Ishikawa (cell line): ENCODE results near the gene ZFR.

Source experiments
- CEBPB ChIP-seq: IDR thresholded peaks from 2 replicates; pipeline ENCODE4 v1.6.1; 2012
- CREB1 ChIP-seq: IDR thresholded peaks from 2 replicates; pipeline ENCODE4 v1.6.1; 2012; ENCODE audit warnings: low read depth
- EP300 ChIP-seq: IDR thresholded peaks from 2 replicates; pipeline ENCODE4 v1.6.1; 2012; ENCODE audit warnings: borderline replicate concordance
- TCF12 ChIP-seq: IDR thresholded peaks from 2 replicates; pipeline ENCODE4 v1.6.1; 2012; ENCODE audit warnings: low read depth
- ZBTB7A ChIP-seq: IDR thresholded peaks from 2 replicates; pipeline ENCODE4 v1.6.1; 2012; ENCODE audit warnings: low read depth

GRCh38 chr5:32450952-32451351, 6.4 kb upstream of the ZFR start:
- TF ChIP-seq EP300 (no peak), ZBTB7A (no peak), TCF12 (no peak), CEBPB (no peak), CREB1 (no peak)
